CD4-positive, alpha-beta T cell treated with Interleukin-15 for 1 hour (primary cell): ENCODE measurements around the gene RAPGEF5.

Experiments used
- DNase-seq: peaks from one replicate; pipeline ENCODE4 v3.0.0-alpha.2; 2020

Gene RAPGEF5

GRCh38 chr7:22210967-22211366, 146.0 kb downstream of the RAPGEF5 start:
- no peak for DNase-seq

- DNase-seq, result no peak
Measured at GRCh38 chr7:22210355-22210754, 146.6 kb downstream of the RAPGEF5 start.

- no peak for DNase-seq
Measured at GRCh38 chr7:22208799-22209198, 148.2 kb downstream of the RAPGEF5 start.

GRCh38 chr7:22207724-22208225, 149.2 kb downstream of the RAPGEF5 start:
- no peak for DNase-seq

GRCh38 chr7:22205631-22206030, 151.3 kb downstream of the RAPGEF5 start:
- no peak for DNase-seq

GRCh38 chr7:22204312-22204711, 152.6 kb downstream of the RAPGEF5 start:
- DNase-seq, result no peak

- no peak for DNase-seq
Measured at GRCh38 chr7:22202141-22202540, 154.8 kb downstream of the RAPGEF5 start.

GRCh38 chr7:22201186-22201880, 155.6 kb downstream of the RAPGEF5 start:
- DNase-seq, result no peak

GRCh38 chr7:22200777-22201176, 156.2 kb downstream of the RAPGEF5 start:
- no peak for DNase-seq

GRCh38 chr7:22200238-22200637, 156.7 kb downstream of the RAPGEF5 start:
- no peak for DNase-seq

- DNase-seq, result no peak
Measured at GRCh38 chr7:22197376-22197775, 159.6 kb downstream of the RAPGEF5 start.

- DNase-seq, result no peak
Measured at GRCh38 chr7:22196429-22196828, 160.5 kb downstream of the RAPGEF5 start.

GRCh38 chr7:22195397-22196172, 161.4 kb downstream of the RAPGEF5 start:
- DNase-seq, result no peak

GRCh38 chr7:22194658-22195273, 162.2 kb downstream of the RAPGEF5 start:
- DNase-seq, result no peak

- no peak for DNase-seq
Measured at GRCh38 chr7:22193450-22193983, 163.4 kb downstream of the RAPGEF5 start.

- no peak for DNase-seq
Measured at GRCh38 chr7:22192801-22193200, 164.2 kb downstream of the RAPGEF5 start.

- no peak for DNase-seq
Measured at GRCh38 chr7:22190736-22191135, 166.2 kb downstream of the RAPGEF5 start.

GRCh38 chr7:22189741-22190140, 167.2 kb downstream of the RAPGEF5 start:
- no peak for DNase-seq

- no peak for DNase-seq
Measured at GRCh38 chr7:22189230-22189629, 167.7 kb downstream of the RAPGEF5 start.

GRCh38 chr7:22187691-22188348, 169.1 kb downstream of the RAPGEF5 start:
- DNase-seq, result no peak

GRCh38 chr7:22185559-22185958, 171.4 kb downstream of the RAPGEF5 start:
- no peak for DNase-seq

- no peak for DNase-seq
Measured at GRCh38 chr7:22184549-22185199, 172.3 kb downstream of the RAPGEF5 start.
